Testis (tissue), 3 donors: ENCODE measurements around the gene TWIST2. TPM values are rescaled to one million over a fixed set of nuclear protein-coding genes. Genes with fewer than 3 reads are reported as not detected.

Experiments
- DNase-seq: peaks from one replicate; pipeline ENCODE4 v3.0.0-alpha.2; 2019
- H3K27ac ChIP-seq, 2 donors: fragments of 200-600 bp; sonication (generic); one replicate each; pipeline ENCODE4 v1.5.1; 2019
- H3K27me3 ChIP-seq: fragments of 200-600 bp; sonication (generic); one replicate; pipeline ENCODE4 v1.5.1; 2019
- H3K36me3 ChIP-seq: fragments of 200-600 bp; sonication (generic); one replicate; pipeline ENCODE4 v1.5.1; 2017; ENCODE audit warnings: low read depth; ENCODE audit errors: missing control alignments
- H3K4me1 ChIP-seq: fragments of 200-600 bp; sonication (generic); one replicate; pipeline ENCODE4 v1.5.1; 2019
- H3K4me3 ChIP-seq, 2 donors: fragments of 200-600 bp; sonication (generic); one replicate each; pipeline ENCODE4 v1.5.1; 2017 to 2019
- H3K9me3 ChIP-seq: fragments of 200-600 bp; sonication (generic); one replicate; pipeline ENCODE4 v1.5.1; 2017
- CTCF ChIP-seq, 3 experiments: fragments of 450-650 bp in 2 of 3; fragments of 200-600 bp in 1 of 3; sonication (generic) in 1 of 3; IDR thresholded peaks; one replicate each; pipeline ENCODE4 v1.5.1; 2016 to 2019; ENCODE audit warnings: antibody characterized with exemption in 3 of 3, mild to moderate bottlenecking in 2 of 3, moderate library complexity in 1 of 3
- POLR2A ChIP-seq: fragments of 450-650 bp; IDR thresholded peaks from one replicate; pipeline ENCODE4 v1.6.1; 2017; ENCODE audit warnings: antibody characterized with exemption, mild to moderate bottlenecking, moderate library complexity
- WGBS, 2 donors: methylation state at CpG; one replicate each; pipeline ENCODE4 v1.1.5; 2018; 5-methylcytosine and 5-hydroxymethylcytosine counted together
- intact Hi-C: fragments of 100-400 bp; cut with DNase I; formaldehyde crosslinking; loops from one replicate; pipeline ENCODE4 v1.15.1; 2023; ENCODE audit warnings: low total_unique reads
- polyA plus RNA-seq: library from polyadenylated mRNA; stranded (reverse); fragments of 350-450 nt; fragmentation: Illumina TruSeq; extraction: RNeasy Lipid Tissue Mini Kit (QIAGEN cat#74804); gene quantifications from one replicate; pipeline ENCODE4 v1.2.3, GENCODE V29; 2014; ENCODE audit warnings: low read depth, low replicate concordance; ENCODE audit not compliant: insufficient read depth
- total RNA-seq, 2 donors: library from RNA; depleted of rRNA; stranded (reverse); fragments of >200 nt; gene quantifications; one replicate each; pipeline ENCODE4 v1.2.3, GENCODE V29; 2016

Gene TWIST2
- total and polyA plus RNA-seq, 3 donors from 2014 or later, result 5.0 to 11.3 (median 10.3) TPM

GRCh38 chr2:238914648-238915015, 66.7 kb downstream of the TWIST2 start:
- DNase-seq, result no peak
- Histone ChIP-seq H3K36me3 (no peaks in the 10 kb centered on the region), H3K9me3 (no peaks in the 10 kb centered on the region), H3K27ac (no peak overlapping the region), H3K27me3 (no peaks in the 10 kb centered on the region), H3K4me3 (no peak overlapping the region), H3K4me1 (no peaks in the 10 kb centered on the region)
- TF ChIP-seq CTCF (IDR thresholded peaks at IDR 0.05), result no peak
- TF ChIP-seq POLR2A, result no peak
- intact Hi-C loops, result no loop called here
- 87 to 96% methylated on average over 11 of the region's 11 CpGs for WGBS, 2 donors

- Histone ChIP-seq H3K27me3 (no peaks in the 10 kb centered on the region), H3K9me3 (no peaks in the 10 kb centered on the region), H3K4me1 (no peaks in the 10 kb centered on the region), H3K4me3 (no peak overlapping the region), H3K36me3 (no peaks in the 10 kb centered on the region), H3K27ac (no peak overlapping the region)
- intact Hi-C loops, result no loop called here
- TF ChIP-seq CTCF (IDR thresholded peaks at IDR 0.05) (no peak), POLR2A (no peak)
- WGBS, 2 donors, result 87 to 92% methylated on average over 9 of the region's 9 CpGs
- DNase-seq, result no peak
Observed at GRCh38 chr2:238915196-238915595, 67.3 kb downstream of the TWIST2 start.

- no peaks in the 10 kb centered on the region for H3K27me3 ChIP-seq
- DNase-seq, result no peak
- no peaks in the 10 kb centered on the region for H3K36me3 ChIP-seq
- 85 to 100% methylated on average over 3 to 5 of the region's 5 CpGs for WGBS, 2 donors
- no peaks in the 10 kb centered on the region for H3K9me3 ChIP-seq
- H3K27ac ChIP-seq, result no peak overlapping the region
- H3K4me1 ChIP-seq, result no peaks in the 10 kb centered on the region
- H3K4me3 ChIP-seq, result no peak overlapping the region
- intact Hi-C loops, result no loop called here
- TF ChIP-seq CTCF (IDR thresholded peaks at IDR 0.05), result no peak
- no peak for TF ChIP-seq POLR2A
Observed at GRCh38 chr2:238915596-238915995, 67.7 kb downstream of the TWIST2 start.

- no peak overlapping the region for H3K4me3 ChIP-seq
- no peaks in the 10 kb centered on the region for H3K9me3 ChIP-seq
- no peak for DNase-seq
- H3K27me3 ChIP-seq, result no peaks in the 10 kb centered on the region
- no peaks in the 10 kb centered on the region for H3K36me3 ChIP-seq
- no peak overlapping the region for H3K27ac ChIP-seq
- TF ChIP-seq POLR2A (no peak), CTCF (IDR thresholded peaks at IDR 0.05) (no peak)
- H3K4me1 ChIP-seq, result no peaks in the 10 kb centered on the region
- 86 to 90% methylated on average over 15 to 16 of the region's 16 CpGs for WGBS, 2 donors
- intact Hi-C loops, result no loop called here
Observed at GRCh38 chr2:238916176-238916874, 68.4 kb downstream of the TWIST2 start.
